Measurements from ENCODE around the gene ANTXR1. TPM values are rescaled to one million over a fixed set of nuclear protein-coding genes. Genes with fewer than 3 reads are reported as not detected.

The ANTXR1 gene
- total RNA-seq (2021; ENCODE audit: unreplicated experiment), result 25.7 TPM
- polyA plus RNA-seq (2012), result 11.6 and 16.3 TPM in 2 replicates
- percentile 63 among the genes with signal in this experiment for Bru-seq, nascent RNA
- BruChase-seq, experiment 1, labeled RNA remaining after a 6-hour chase, result percentile 58 among the genes with signal in this experiment
- percentile 53 among the genes with signal in this experiment for BruChase-seq, experiment 2, labeled RNA remaining after a 2-hour chase
- long read RNA-seq, partial matches to known transcripts, result 7 of 12 reads
- long read RNA-seq, other reads (novel, unspliced or antisense), result 4 of 12 reads

- Histone ChIP-seq H3K27me3 (ENCODE audit: insufficient read depth, low read length) (no peaks in the 10 kb centered on the region), H3K9me2 (ENCODE audit: insufficient read depth) (no peaks in the 10 kb centered on the region), H3K4me2 (ENCODE audit: low read length) (peak within 1 kb of the TSS; percentile 85), H3K9ac (ENCODE audit: low read length) (peak within 1 kb of the TSS; percentile 64), H3K4me3 (replicated peaks in 1 of 2; ENCODE audit: low read depth in 1 of 2, low read length in 2 of 2) (peak within 1 kb of the TSS; percentile 79 to 88), H3K9me3 (ENCODE audit: control insufficient read depth in 1 of 2, insufficient read depth in 1 of 2, low read depth in 1 of 2, low read length in 2 of 2) (no peaks in the 10 kb centered on the region), H3K27ac (ENCODE audit: low read depth, low read length) (peak within 1 kb of the TSS; percentile 51), H2AFZ (ENCODE audit: low read depth, low read length, poor library complexity, severe bottlenecking) (peak within 1 kb of the TSS; percentile 85), H3K79me2 (ENCODE audit: insufficient read depth, low read length) (peaks cover 3% of the 10 kb centered on the region; the same call in 1 of the 2 replicates), H3K4me1 (ENCODE audit: control insufficient read depth in 1 of 2, insufficient read depth in 2 of 2, low read length in 2 of 2) (peaks cover 10 to 16% of the 10 kb centered on the region in 2 experiments), H3K36me3 (ENCODE audit: control insufficient read depth in 1 of 2, insufficient read depth in 2 of 2, low read length in 2 of 2) (no peaks in the 10 kb centered on the region), H4K20me1 (ENCODE audit: insufficient read depth) (no peaks in the 10 kb centered on the region)
- DNase-seq (ENCODE audit: low read depth, low spot score), result peak; percentile 53
- TSS peak; percentile 51 for BruUV-seq (replicated peaks)
- ChIA-PET POLR2A (interaction anchor here (0.6 kb wide), 1 partner anchor 52 kb away, joined by 3 read pairs; no protein-coding TSS in a partner anchor), CTCF (interaction anchor here (0.6 to 1.3 kb wide), 13 partner anchors 11 to 891 kb away, joined by 3 to 6 read pairs (median 3); no protein-coding TSS in a partner anchor), RAD21 (ENCODE audit: low non-redundant PET in 1 of 2, low total read pairs in 2 of 2, uncharacterized antibody in 2 of 2, unreplicated experiment in 2 of 2) (interaction anchor here (0.6 to 0.7 kb wide), 3 partner anchors 294 to 814 kb away, joined by 3 to 6 read pairs (median 3); no protein-coding TSS in a partner anchor)
- intact Hi-C loops (cut with micrococcal nuclease), result loop anchor here (1.0 to 2.0 kb wide), 3 partner anchors 70 to 550 kb away; no protein-coding TSS in a partner anchor
- TF ChIP-seq ZFX (IDR thresholded peaks at IDR 0.05) (peak; percentile 37; the same call in 1 of the 2 replicates), CBX3 (IDR thresholded peaks at IDR 0.05; ENCODE audit: low read depth) (peak; percentile 38; the same call in 1 of the 2 replicates), EGR1 (IDR thresholded peaks at IDR 0.05; ENCODE audit: low read depth) (0 out of 2 replicates have a peak, but pooled peaks have one; percentile 6), POLR2A (IDR thresholded peaks at IDR 0.05; ENCODE audit: borderline replicate concordance, extremely low read depth, insufficient read depth, insufficient read length) (peak; percentile 67), POLR2AphosphoS5 (IDR thresholded peaks at IDR 0.05; ENCODE audit: low read depth, low read length) (peak; percentile 74)
- TF ChIP-seq, protein P1, sequence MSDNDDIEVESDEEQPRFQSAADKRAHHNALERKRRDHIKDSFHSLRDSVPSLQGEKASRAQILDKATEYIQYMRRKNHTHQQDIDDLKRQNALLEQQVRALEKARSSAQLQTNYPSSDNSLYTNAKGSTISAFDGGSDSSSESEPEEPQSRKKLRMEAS (IDR thresholded peaks at IDR 0.05), result no peak; the same call in 1 of the 2 replicates
- TF ChIP-seq, protein P2, sequence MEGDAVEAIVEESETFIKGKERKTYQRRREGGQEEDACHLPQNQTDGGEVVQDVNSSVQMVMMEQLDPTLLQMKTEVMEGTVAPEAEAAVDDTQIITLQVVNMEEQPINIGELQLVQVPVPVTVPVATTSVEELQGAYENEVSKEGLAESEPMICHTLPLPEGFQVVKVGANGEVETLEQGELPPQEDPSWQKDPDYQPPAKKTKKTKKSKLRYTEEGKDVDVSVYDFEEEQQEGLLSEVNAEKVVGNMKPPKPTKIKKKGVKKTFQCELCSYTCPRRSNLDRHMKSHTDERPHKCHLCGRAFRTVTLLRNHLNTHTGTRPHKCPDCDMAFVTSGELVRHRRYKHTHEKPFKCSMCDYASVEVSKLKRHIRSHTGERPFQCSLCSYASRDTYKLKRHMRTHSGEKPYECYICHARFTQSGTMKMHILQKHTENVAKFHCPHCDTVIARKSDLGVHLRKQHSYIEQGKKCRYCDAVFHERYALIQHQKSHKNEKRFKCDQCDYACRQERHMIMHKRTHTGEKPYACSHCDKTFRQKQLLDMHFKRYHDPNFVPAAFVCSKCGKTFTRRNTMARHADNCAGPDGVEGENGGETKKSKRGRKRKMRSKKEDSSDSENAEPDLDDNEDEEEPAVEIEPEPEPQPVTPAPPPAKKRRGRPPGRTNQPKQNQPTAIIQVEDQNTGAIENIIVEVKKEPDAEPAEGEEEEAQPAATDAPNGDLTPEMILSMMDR (IDR thresholded peaks at IDR 0.05 in 2 of 3, conservative IDR thresholded peaks at IDR 0.05 in 1 of 3; ENCODE audit: borderline replicate concordance in 1 of 3, insufficient read depth in 1 of 3, low read depth in 2 of 3, low read length in 2 of 3), result peak in 2 of 3 experiments; percentile 5 to 23; a peak in 1 of 6 replicates
- TF ChIP-seq, protein P3, sequence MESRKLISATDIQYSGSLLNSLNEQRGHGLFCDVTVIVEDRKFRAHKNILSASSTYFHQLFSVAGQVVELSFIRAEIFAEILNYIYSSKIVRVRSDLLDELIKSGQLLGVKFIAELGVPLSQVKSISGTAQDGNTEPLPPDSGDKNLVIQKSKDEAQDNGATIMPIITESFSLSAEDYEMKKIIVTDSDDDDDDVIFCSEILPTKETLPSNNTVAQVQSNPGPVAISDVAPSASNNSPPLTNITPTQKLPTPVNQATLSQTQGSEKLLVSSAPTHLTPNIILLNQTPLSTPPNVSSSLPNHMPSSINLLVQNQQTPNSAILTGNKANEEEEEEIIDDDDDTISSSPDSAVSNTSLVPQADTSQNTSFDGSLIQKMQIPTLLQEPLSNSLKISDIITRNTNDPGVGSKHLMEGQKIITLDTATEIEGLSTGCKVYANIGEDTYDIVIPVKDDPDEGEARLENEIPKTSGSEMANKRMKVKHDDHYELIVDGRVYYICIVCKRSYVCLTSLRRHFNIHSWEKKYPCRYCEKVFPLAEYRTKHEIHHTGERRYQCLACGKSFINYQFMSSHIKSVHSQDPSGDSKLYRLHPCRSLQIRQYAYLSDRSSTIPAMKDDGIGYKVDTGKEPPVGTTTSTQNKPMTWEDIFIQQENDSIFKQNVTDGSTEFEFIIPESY (IDR thresholded peaks at IDR 0.05; ENCODE audit: extremely low read depth, insufficient replicate concordance, low read length), result no peak
- peak; percentile 87 for ATAC-seq
Measured at GRCh38 chr2:69013142-69013839, at the start of gene ANTXR1. TSS of gene ANTXR1 (plus strand) at chr2:69013179. CDS start at chr2:69013500, 321 bp downstream.

Data from HCT116 (cell line).